Calu3 (cell line): ENCODE data around the gene PRKCA. TPM values are rescaled to one million over a fixed set of nuclear protein-coding genes. Genes with fewer than 3 reads are reported as not detected.

Experiments used
- BruUV-seq: library from RNA; stranded (reverse); fragments of 400-500 nt; replicated peaks from 2 replicates; lab custom pipeline; 2021; lab: Mats Ljungman, UMichigan
- CTCF ChIA-PET: fragments of 300-600 bp; sonication (Branson Sonifier 250); formaldehyde crosslinking; loops from one replicate; lab custom pipeline; 2022; ENCODE audit warnings: antibody characterized with exemption; lab: Charles Lee
- DNase-seq: peaks from one replicate; pipeline ENCODE4 v3.0.0; 2022
- H3K27ac Mint-ChIP-seq: one replicate; pipeline ENCODE4 v1.8.0; 2022; ENCODE audit warnings: mixed read lengths; ENCODE audit not compliant: unreplicated experiment
- H3K27me3 Mint-ChIP-seq: one replicate; pipeline ENCODE4 v1.8.0; 2022; ENCODE audit warnings: mixed read lengths; ENCODE audit not compliant: unreplicated experiment
- H3K36me3 Mint-ChIP-seq: one replicate; pipeline ENCODE4 v1.8.0; 2022; ENCODE audit warnings: mild to moderate bottlenecking, moderate library complexity, mixed read lengths; ENCODE audit not compliant: insufficient read depth, unreplicated experiment
- H3K4me1 Mint-ChIP-seq: one replicate; pipeline ENCODE4 v1.8.0; 2022; ENCODE audit warnings: mild to moderate bottlenecking, low read depth, mixed read lengths; ENCODE audit not compliant: unreplicated experiment
- H3K4me3 Mint-ChIP-seq: one replicate; pipeline ENCODE4 v1.8.0; 2022; ENCODE audit warnings: mild to moderate bottlenecking, low read depth, moderate library complexity, mixed read lengths; ENCODE audit not compliant: unreplicated experiment
- H3K9me3 Mint-ChIP-seq: one replicate; pipeline ENCODE4 v1.8.0; 2022; ENCODE audit warnings: low read depth, mixed read lengths; ENCODE audit not compliant: unreplicated experiment
- CTCF ChIP-seq: fragments of 200-600 bp; IDR thresholded peaks from one replicate; pipeline ENCODE4 v1.8.0; 2022; ENCODE audit warnings: antibody characterized with exemption; ENCODE audit not compliant: unreplicated experiment
- intact Hi-C: fragments of 100-400 bp; cut with micrococcal nuclease; formaldehyde crosslinking; loops from one replicate; pipeline ENCODE4 v1.10.0; 2022; ENCODE audit not compliant: unreplicated experiment
- total RNA-seq: library from RNA; stranded (reverse); gene quantifications from 2 replicates; pipeline ENCODE4 v1.2.3, GENCODE V29; 2022

PRKCA gene
- total RNA-seq, 1 experiment from 2014 or later: 126 TPM

DNA sequence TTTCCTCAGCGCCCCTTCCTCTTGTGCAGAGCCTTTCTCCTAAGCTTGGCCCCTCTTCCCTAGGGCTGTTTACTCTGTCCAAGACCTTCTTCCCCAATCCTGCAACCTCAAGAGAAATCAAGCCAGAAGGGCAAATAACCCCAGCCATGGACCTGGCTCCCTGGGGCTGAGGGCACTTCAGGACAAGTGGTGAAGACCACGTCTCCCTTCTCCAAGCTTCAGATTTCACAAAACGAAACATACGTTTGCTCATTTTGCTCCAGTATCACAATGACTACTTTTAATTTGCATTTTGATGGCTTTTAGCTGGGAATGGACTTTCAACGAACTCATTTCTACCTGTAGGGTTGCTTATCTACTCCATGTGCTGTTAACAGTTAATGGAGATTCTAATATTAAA, 392.7 kb downstream of the PRKCA start:
- no peak for DNase-seq
- no peak for TF ChIP-seq CTCF
- H3K27me3 Mint-ChIP-seq: no peaks in the 10 kb centered on the region
- H3K27ac Mint-ChIP-seq: no peak overlapping the region
- CTCF ChIA-PET: no interaction called here
- H3K4me3 Mint-ChIP-seq: no peak overlapping the region
- intact Hi-C loops: no loop called here
- H3K36me3 Mint-ChIP-seq: peaks cover 31% of the 10 kb centered on the region
- peaks cover 13% of the 10 kb centered on the region for H3K4me1 Mint-ChIP-seq
- no TSS peak for BruUV-seq
- H3K9me3 Mint-ChIP-seq: no peaks in the 10 kb centered on the region

DNA sequence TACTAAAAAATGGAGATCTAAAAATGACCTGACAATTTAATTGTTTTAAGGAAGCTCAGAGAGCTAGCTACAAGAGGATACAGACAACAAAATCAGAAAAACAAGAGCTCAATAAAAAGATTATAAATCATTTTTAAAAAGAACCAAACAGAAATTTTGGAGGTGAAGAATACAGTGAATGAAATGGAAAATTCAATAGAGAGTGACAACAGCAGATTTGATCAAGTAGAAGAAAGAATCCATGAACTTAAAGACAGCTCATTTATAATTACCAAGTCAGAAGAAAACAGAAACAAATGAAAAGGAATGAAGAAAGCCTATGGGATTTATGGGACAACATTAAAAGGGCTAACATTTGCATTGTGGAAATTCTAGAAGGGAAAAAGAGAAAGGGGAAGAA, 395.9 kb downstream of the PRKCA start:
- DNase-seq: no peak
- no peak overlapping the region for H3K4me3 Mint-ChIP-seq
- peaks cover 15% of the 10 kb centered on the region for H3K36me3 Mint-ChIP-seq
- intact Hi-C loops: no loop called here
- peaks cover 16% of the 10 kb centered on the region for H3K4me1 Mint-ChIP-seq
- H3K27me3 Mint-ChIP-seq: no peaks in the 10 kb centered on the region
- no TSS peak for BruUV-seq
- H3K9me3 Mint-ChIP-seq: no peaks in the 10 kb centered on the region
- no peak overlapping the region for H3K27ac Mint-ChIP-seq
- CTCF ChIA-PET: no interaction called here
- TF ChIP-seq CTCF: no peak

DNA sequence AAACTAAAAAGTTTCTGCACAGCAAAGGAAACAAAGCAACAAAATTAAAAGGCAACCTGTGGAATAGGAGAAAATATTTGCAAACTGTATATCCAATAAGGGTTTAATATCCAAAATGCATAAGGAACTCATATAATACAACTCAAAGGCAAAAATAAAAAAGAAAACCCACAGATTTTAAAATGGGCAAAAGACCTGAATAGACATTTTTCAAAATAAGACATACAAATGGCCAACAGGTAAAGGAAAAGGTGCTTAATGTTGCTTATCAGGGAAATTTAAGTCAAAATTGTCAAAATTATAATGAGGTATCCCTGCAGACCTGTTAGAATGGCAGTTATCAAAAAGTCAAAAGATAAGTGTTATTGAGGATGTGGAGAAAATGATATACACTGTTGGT, 399.0 kb downstream of the PRKCA start:
- CTCF ChIA-PET: no interaction called here
- H3K36me3 Mint-ChIP-seq: peaks cover 10% of the 10 kb centered on the region
- H3K27ac Mint-ChIP-seq: no peak overlapping the region
- H3K4me1 Mint-ChIP-seq: peaks cover 16% of the 10 kb centered on the region
- no peaks in the 10 kb centered on the region for H3K27me3 Mint-ChIP-seq
- DNase-seq: no peak
- H3K4me3 Mint-ChIP-seq: no peak overlapping the region
- no peak for TF ChIP-seq CTCF
- no TSS peak for BruUV-seq
- intact Hi-C loops: no loop called here
- H3K9me3 Mint-ChIP-seq: no peaks in the 10 kb centered on the region

DNA sequence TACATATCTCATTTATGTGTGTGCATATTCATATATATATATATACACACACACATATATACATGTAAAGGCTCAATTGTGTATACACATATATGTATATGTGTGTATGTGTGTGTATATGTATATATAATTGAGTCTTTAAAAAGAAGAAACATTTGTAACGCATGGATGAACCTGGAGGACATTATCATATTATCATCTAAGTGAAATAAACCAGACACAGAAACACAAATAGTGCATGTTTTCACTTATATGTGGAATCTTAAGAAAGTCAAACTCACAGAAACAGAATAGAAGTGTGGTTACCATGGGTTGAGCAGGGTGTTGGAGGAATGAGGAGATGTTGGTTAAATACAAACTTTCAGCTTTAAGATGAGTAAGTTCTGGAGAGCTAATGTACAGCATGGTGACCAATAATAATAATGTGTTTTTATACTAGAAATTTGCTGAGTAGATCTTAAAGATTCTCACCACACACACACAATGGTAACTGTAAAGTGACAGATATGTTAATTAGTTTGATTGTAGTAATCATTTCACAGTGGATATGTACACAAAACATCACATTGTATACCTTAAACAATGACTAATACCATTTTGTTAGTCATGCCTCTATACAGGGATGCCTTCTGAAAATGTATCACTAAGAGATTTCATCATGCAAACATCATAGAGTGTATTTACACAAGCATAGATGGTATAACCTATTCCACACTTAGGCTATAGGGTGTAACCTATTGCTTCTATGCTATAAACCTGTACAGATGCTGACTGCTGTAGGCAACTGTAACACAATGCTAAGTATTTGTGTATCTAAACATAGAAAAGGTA, 399.9 kb downstream of the PRKCA start:
- Mint-ChIP-seq H3K4me1 (peaks cover 16% of the 10 kb centered on the region), H3K36me3 (peaks cover 3% of the 10 kb centered on the region), H3K27me3 (no peaks in the 10 kb centered on the region), H3K9me3 (no peaks in the 10 kb centered on the region), H3K4me3 (no peak overlapping the region), H3K27ac (peak overlapping the region; percentile 7)
- CTCF ChIA-PET: no interaction called here
- BruUV-seq: no TSS peak
- DNase-seq: no peak
- no peak for TF ChIP-seq CTCF
- intact Hi-C loops: no loop called here
